Retinal pigment epithelial cell (primary cell): Measurements from ENCODE around the gene SIGLEC11.

Experiments used
- DNase-seq: peaks from one replicate; pipeline ENCODE4 v3.0.0-alpha.2; 2010; ENCODE audit warnings: low read depth
- H3K4me3 ChIP-seq: 2 replicates; pipeline ENCODE4 v1.5.1; 2011; ENCODE audit warnings: mild to moderate bottlenecking, low read length, control low read depth, moderate library complexity
- TF ChIP-seq, protein P1 (sequence below): conservative IDR thresholded peaks from 2 replicates; pipeline ENCODE4 v1.5.1; 2011; ENCODE audit warnings: low read depth, low read length, control low read depth, inconsistent platforms

The SIGLEC11 gene

DNA sequence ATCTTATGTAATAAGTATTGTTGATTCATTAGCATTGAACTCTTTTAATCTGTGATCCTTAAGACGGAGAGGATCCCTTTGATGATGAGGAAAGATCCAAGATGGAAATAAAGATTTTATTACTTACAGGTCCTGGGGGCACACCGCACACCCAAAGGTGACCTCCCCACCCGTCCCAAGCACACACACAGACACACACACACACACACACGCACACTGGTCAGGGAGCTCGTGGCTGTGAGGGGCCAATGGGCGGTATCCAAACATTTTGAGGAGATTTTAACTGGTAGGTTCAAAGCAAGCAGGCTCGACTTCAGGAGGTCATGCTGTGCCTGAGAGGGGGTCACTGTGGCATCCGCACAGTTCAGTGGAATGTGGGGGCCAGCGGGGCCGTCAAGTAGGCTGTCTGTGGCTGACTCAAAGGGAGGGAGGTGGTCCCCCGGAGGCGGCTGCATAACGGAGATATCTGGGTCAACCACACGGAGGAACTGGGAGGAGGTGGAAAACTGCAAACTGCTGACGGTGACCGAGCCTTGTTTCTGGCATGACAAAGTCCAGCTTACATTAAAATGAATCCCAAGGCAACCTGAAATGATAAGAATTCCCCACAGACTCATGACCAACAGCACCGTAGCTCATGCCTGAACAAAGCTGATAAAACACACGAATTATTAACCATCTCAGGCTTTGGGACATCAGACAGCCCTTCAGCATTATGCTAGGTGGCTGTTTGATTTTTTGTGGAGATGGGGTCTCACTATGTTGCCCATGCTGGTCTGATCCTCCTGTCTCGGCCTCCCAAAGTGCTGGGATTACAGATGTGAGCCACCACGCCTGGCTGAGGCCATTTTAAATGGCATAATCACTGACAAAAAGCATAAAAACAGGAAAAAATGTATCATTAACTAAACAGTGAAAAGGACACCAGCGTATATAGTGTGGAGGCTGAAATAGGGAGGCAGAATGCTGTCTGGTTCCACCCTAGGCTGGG is 20.9 kb upstream of the SIGLEC11 start:
- TF ChIP-seq, protein P1, sequence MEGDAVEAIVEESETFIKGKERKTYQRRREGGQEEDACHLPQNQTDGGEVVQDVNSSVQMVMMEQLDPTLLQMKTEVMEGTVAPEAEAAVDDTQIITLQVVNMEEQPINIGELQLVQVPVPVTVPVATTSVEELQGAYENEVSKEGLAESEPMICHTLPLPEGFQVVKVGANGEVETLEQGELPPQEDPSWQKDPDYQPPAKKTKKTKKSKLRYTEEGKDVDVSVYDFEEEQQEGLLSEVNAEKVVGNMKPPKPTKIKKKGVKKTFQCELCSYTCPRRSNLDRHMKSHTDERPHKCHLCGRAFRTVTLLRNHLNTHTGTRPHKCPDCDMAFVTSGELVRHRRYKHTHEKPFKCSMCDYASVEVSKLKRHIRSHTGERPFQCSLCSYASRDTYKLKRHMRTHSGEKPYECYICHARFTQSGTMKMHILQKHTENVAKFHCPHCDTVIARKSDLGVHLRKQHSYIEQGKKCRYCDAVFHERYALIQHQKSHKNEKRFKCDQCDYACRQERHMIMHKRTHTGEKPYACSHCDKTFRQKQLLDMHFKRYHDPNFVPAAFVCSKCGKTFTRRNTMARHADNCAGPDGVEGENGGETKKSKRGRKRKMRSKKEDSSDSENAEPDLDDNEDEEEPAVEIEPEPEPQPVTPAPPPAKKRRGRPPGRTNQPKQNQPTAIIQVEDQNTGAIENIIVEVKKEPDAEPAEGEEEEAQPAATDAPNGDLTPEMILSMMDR = no peak
- H3K4me3 ChIP-seq = no peak overlapping the region
- no peak for DNase-seq

DNA sequence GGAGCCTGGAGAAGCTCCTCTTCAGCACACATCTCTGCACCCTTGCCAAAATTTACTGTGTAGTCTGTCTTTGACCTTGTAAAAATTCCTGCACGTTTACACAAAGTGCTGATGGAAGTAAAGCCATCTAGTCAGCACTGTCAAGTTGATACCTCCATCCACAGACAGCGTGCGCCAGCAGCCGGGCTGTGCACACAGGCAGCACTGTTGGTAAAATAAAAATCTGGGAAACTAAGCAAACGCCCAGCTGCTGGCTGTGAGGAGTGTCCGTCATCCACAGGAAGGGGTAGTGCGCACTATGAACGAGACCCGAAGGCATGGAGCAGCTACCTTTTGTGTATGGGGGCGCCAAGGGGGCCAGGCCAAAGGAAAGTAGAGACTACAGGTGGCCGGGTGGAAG is 17.4 kb upstream of the SIGLEC11 start:
- DNase-seq = no peak
- no peak overlapping the region for H3K4me3 ChIP-seq
- TF ChIP-seq, protein P1 = no peak

DNA sequence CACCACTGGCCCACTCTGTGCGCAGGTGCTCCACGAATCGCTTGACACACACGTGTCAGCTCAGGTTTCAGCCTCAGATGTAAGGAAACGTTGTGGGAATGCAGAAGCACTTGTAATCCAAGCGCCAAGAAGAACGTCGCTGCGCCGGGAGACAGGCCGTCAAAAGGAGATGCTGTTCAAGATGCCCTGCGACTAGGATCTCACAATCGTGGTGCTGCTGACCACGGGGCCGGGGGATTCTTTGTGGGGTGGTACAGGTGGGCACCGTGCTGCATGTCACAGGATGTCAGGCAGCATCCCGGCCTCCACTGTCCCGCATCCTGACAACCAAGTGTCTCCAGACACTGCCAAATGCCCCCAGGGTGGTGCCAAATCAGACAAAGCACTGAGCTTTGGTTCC is 16.9 kb upstream of the SIGLEC11 start:
- TF ChIP-seq, protein P1 = no peak
- no peak overlapping the region for H3K4me3 ChIP-seq
- no peak for DNase-seq

DNA sequence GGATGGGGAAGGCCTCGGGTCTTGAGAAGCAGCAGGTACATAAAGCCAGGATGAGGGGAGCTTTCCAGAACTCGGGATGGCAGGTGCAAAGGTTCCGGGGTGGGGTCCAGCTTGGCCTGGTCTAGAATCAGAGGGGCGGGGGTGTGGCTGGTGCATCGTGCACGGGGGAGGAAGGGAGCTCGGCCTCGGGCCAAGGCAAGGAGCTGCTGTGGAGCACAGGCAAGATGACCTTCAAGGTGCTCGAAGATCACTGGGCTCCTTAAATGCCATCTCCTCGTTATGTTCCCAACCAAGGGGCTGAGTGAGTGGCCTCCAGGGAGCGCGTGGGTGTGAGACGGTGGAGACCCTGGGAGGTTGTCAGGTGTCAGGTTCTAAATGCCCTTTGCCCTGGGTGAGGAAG is 16.1 kb upstream of the SIGLEC11 start:
- TF ChIP-seq, protein P1 = no peak
- DNase-seq = no peak
- H3K4me3 ChIP-seq = no peak overlapping the region

DNA sequence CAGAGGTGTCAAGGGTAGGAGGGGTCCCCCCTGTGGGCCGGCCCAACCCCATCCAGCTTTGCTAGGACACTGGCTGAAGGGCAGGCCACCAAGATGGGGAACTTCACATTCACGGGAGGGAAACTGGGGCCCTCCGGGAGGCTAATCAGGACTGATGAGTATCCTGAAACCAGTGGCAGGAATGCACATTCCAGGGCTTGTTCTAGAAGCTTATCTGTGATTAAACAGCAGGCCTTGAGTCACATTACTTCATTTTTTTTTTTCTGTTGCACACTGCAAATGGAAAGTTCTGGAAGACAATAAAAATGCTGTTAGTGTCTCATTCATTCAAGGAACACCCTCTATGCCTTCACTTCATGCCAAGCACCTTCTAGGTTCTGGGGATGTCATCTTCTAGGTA is 15.5 kb upstream of the SIGLEC11 start:
- TF ChIP-seq, protein P1 = no peak
- no peak for DNase-seq
- no peak overlapping the region for H3K4me3 ChIP-seq

DNA sequence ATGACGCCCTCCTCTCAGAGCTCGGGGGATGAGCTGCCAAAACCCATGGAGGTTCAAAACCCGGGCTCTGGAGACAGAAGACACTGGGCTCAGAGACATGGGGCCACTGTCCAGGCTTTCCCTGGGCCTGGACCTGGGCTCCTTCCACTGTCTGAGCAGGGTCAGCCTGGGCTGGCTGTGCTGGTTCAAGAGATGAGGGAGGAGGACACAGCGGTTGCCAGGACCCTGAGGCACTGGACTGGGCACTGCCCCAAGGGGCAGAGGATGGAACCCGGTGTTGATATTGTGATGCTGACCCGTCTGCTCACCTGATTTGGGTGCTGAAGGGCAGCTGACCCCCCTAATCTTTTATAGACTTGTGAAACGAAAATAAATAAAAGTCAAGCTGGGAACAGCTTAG is 14.1 kb upstream of the SIGLEC11 start:
- DNase-seq = no peak
- TF ChIP-seq, protein P1 = no peak
- H3K4me3 ChIP-seq = no peak overlapping the region

DNA sequence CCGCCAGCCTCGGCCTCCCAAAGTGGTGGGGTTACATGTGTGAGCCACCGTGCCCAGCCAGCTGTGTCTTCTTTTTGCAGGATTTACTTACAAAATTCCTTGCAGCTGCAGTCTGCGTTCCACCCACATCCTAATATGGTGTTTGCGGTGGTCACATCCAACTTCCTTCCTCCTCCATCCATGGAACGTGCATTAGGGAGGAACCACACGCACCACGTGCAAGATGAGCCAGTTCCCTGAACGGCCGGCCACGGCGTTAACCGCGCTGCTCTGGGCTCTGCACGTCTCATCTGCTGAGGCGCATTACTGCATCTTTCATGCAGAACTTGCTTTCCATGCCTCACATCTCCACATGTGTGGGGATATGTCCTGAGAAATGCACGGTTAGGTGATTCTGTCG is 13.0 kb upstream of the SIGLEC11 start:
- no peak for DNase-seq
- TF ChIP-seq, protein P1 = no peak
- no peak overlapping the region for H3K4me3 ChIP-seq
